Endometrial microvascular endothelial cells (primary cell): ENCODE data around the gene RFTN1. TPM values are rescaled to one million over a fixed set of nuclear protein-coding genes. Genes with fewer than 3 reads are reported as not detected.
"Not testable (repeated sequence)": the region's sequence is repeated elsewhere in the genome, so short reads cannot be mapped to it uniquely, and the experiment has no call there.

ENCODE experiments used
- in situ Hi-C: cut with HindIII; loops from 2 replicates; pipeline ENCODE4 v1.10.0; 2017; ENCODE audit warnings: low sequenced_read_pairs, low pct_unique_long_range_greater_than_20kb; ENCODE audit errors: inconsistent ontology term
- total RNA-seq: library from RNA; depleted of rRNA; stranded (reverse); fragments of >200 nt; gene quantifications from one replicate; pipeline ENCODE4 v1.2.3, GENCODE V29; 2015; ENCODE audit errors: inconsistent ontology term

RFTN1 gene
- total RNA-seq, 1 donor from 2014 or later, result 50.2 TPM

DNA sequence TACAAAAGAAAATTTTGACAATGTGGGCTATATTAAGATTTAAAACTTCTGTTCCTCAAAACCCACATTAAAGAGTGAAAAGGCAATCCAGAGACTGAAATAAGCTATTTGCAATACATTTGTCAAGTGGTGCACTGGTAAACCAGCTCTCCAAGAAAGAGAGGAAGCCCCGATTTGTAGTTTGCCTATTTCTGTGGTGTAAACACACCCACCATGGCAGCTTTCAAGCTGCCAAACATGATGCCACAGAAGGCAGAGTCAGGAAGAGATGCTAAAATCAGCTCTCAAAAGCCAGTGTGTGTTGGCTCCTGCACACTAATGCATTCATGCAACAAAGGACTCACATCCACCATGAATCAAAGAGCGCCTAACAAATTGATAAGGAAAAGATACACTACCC, 17.5 kb downstream of the RFTN1 start:
- in situ Hi-C loops, result no loop called here

DNA sequence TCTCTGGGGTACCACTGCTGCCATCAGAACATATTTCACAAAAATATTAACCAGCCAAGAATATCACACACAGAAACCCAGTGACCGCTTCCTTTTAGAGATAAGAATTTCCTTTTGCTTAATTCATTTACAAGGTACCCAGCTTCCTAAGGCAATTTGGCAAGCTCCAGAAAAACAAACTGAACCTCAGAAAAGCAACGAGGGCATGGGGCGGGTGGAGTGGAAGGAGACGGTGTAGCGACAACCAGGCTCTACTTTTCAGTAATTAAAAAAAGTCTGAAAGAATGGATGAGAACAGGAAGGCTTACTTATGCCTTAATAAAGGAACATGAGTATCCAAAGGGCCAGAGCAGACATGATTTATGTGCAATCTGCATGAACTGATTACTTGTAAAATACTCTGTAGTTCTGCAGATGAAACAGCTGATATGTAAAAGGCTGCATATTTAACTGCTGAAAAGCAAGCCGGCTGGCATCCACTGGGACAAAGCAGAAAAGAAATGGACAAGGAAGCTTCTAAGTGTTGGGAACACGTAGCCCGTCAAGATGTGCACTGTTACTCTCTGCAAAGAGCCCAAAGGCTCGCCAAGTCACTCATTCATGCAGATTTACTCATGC, 18.6 kb downstream of the RFTN1 start:
- in situ Hi-C loops, result no loop called here

DNA sequence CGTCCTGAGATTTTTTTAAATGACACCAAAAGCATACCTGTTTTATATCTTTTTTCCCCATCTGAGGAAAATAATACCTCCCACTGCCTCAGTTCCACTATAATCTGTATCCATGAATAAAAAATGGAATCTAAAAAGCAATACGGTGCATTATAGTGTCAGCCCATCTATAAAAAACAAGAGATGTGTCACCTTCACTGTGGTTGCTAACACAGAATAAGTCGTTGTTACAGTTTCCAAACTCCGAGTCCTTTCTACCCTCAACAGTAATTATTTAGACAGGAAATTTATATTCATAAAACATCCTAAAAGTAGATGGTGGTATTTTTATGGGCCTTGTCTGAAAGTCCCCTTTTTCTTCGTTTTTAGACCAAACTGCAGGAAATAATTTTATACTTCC, 19.4 kb downstream of the RFTN1 start:
- in situ Hi-C loops, result no loop called here

DNA sequence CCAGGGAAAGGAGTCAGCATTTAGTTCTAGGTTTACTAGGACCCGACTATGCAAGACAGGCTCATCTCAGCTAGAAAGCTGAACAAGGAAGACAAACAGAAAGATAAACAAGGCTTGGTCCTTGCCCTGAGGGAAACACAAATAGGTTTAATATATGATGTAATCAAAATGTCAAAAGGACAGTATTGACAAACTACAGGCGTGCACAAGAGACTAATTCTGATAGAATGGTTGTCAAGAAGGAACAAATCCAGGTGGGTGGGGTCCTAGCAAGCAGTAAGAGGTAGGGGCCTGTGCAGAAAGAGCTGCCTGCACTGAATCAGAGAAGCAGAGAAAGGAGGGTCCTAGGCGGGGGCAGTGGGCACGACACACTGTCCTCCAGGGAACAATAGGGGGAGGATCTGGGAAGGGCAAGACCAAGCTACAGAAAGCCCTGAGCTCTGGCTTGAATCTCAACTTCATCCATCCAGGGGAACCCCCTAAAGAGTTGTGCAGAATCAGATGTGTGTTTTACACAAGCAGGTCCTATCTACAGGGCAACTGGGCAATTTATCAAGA, 23.4 kb downstream of the RFTN1 start:
- in situ Hi-C loops, result no loop called here

DNA sequence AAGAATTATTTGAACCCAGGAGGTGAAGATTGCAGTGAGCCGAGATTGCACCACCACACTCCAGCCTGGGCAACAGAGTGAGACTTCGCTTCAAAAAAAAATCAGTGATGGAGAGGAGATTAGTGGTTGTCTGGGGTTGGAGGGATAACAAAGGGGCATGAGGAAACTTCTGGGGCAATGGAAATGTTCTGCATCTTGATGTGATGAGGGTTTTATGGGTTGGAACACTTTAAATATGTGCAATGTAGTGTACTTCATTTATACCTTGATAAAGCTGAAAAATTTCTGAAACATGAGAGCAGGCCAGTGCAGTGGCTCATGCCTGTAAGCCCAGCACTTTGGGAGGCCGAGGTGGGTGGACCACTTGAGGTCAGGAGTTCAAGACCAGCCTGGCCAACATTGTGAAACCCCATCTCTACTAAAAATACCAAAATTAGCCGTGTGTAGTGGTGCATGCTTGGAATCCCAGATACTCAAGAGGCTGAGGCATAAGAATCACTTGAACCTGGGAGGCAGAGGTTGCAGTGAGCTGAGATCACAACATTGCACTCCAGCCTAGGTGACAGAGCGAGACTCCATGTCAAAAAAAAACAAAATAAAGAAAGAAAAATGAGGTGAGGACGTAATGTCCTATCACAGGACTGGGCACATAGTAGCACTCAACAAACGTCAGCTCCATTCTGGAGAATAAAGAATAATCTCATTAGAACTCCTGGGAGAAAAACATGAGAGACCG, 24.0 kb downstream of the RFTN1 start:
- in situ Hi-C loops, result not testable (repeated sequence)

DNA sequence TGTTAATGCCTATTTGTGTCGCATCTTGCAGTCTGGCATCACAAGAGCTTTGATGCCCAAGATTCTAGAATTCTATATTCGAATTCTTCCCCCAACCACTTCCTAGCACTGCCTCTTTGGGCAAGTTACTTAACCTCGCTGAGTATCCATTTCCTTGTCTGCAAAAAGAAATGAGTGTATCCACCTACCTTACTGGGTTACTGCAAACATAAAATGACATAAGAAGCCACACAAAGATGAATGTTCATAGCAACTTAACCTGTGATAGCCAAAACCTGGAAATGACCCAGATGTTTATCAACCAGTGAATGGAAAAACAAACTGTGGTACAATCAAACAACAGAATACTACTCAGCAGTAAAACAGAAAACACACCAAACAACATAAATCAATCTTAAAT, 24.9 kb downstream of the RFTN1 start:
- in situ Hi-C loops, result no loop called here

DNA sequence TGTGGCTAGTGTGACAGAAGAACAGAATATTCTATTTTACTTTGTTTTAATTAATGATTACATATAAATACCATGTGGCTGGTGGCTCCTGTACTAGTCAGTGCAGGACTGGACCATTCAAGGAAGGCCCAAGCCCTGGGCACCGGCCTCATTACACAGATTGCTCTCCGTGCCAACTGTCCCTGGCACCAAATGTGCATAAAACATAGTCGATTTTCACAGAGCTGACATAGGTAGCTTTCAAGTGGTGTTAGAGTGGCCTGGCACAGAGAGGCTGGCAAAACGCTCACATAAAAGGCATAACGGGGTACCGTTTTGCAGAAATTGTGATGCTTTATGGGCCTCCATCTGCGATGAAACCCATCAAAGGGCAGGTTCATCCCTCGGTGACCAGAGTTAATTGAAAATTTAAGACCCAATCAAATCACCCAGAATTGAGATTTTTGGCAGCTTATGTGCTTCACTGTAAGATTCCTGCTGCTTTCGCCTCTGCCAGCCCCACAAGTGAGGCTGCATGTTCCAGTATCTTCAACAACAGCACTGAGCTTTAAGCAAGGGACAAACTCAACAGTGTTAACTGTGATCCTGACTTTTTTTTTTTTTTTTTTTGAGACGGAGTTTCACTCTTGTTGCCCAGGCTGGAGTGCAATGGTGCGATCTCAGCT, 25.9 kb downstream of the RFTN1 start:
- in situ Hi-C loops, result no loop called here

DNA sequence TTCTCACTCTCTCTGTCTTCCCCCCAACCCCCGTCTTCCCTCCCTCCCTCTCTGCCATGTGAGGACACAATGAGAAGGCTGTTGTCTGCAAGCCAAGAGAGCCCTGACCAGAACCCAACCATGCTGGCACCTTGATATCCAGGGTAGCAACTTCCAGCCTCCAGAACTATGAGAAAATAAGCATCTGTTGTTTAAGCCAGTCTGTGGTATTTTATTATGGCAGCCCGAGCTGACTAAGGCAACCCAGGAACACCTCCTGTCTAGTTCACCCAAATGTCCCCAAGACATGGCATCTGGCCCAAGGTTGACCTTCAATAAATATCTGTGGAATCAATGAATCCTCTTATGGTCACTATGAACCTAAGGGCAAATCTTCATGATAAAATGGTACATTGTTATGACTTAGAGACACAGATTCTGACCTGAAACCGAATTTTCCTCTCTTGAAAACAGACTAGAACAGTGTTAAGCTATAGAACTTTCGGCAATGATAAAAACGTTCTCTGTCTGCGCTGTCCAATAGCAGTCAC, 26.5 kb downstream of the RFTN1 start:
- in situ Hi-C loops, result no loop called here

DNA sequence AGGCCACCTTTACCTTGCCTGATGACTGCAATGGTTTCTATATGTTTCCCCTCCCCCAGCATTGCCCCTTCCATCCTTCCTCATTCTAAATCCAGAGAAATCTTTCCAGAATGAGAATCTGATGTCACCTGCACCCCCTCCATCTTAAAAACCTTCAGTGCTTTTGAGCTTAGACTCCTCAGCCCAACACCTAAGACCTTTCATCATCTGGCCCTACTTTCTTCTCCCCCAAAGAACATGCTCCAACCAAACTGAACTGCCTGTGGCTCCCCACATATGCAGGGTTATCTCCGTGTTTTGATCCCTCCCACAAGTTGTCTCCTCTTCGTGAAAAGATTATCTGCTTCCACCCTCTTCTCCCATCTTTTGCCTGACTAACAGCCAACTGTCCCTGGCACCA, 27.3 kb downstream of the RFTN1 start:
- in situ Hi-C loops, result no loop called here

DNA sequence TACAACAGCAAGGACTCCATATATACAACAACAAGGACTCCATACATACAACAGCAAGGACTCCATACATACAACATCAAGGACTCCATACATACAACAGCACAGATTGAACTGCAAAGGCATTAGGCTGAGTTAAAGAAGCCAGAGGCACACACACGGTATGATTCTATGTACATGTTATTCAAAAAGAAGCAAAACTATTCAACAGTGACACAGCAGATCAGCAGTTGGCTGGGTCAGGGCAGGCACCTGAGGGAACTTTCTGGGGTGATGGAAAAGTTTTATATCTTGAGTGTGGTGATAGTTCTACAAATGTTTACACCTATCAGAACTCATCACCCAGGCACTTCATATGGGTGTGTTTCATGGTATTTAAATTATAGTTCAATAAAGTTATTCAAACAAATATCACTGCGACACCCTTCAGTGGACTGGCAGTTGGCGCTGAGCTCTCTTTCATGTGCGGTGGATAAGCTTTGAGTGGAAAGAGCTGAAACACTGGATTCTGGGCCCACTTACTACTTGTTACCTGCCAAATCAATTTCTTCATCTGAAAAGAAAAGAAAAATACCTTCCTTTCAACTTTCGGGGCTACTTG, 28.0 kb downstream of the RFTN1 start:
- in situ Hi-C loops, result no loop called here

DNA sequence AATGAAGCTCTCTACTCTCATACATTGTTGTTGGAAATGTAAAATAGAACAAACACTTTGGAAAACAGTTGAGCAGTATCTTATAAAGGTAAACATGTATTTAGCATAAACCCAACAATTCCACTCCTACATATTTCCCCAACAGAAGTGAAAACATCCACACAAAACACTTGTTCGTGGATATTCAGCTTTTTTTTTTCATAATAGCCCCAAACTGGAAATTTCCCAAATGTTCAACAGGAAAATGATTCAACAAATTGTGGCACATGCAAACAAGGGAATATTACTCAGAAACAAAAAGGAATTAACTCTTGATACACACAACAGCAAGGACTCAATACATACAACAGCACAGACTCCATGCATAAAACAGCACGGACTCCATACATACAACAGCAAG, 28.5 kb downstream of the RFTN1 start:
- in situ Hi-C loops, result no loop called here

DNA sequence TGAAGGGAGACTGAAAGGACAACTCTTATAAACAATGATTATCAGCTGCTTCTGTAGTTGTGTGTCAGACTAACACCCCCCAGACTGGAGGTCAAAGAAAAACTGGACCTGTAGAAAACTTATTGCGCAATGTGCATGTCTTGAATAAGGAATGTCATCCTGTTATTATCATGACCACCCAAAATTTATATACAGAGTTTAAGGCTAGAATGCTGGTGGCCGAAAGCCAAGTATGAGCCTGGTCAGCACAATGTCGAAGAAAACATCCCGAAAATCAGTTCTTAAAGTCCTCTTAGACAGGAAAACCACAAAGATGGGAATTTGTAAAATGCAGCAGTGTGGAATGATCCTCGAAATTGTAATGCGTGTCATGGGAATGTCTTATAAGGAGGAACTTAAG, 29.3 kb downstream of the RFTN1 start:
- in situ Hi-C loops, result no loop called here

DNA sequence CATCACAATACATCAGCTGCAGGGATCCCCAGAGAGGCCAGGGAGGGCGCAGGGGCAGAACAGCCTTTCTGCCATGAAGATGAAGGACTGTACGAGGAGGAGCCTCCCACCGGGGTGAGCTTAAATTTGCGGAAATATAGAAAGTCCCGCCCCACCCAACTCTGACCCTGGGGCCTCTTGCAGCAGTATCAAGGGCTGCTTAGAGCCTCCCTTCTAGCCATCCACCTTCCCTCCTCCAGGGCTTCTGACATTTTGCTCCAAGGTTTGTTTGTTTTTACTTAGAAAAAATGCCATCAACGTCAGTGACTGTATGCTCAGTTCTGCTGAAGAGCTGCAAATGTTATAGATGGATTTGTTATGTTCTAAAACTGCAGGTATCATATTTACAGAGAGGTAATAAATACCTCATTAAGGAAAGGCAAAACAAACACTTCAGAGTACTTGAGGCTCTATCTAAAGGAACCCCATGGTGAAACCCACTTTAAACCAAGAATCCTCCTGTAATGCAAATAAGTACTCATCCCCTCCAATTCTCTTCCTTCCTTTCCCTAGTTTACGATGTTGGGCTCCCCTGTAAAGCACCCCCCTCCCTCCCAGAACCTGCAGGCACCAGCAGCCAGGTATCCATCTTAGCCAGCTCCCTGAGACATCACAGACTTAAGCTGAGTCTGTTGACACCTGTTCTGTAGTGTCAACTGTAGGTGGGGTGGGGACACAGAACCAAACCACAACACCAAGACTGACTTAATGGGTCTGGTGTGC, 30.5 kb downstream of the RFTN1 start:
- in situ Hi-C loops, result no loop called here

DNA sequence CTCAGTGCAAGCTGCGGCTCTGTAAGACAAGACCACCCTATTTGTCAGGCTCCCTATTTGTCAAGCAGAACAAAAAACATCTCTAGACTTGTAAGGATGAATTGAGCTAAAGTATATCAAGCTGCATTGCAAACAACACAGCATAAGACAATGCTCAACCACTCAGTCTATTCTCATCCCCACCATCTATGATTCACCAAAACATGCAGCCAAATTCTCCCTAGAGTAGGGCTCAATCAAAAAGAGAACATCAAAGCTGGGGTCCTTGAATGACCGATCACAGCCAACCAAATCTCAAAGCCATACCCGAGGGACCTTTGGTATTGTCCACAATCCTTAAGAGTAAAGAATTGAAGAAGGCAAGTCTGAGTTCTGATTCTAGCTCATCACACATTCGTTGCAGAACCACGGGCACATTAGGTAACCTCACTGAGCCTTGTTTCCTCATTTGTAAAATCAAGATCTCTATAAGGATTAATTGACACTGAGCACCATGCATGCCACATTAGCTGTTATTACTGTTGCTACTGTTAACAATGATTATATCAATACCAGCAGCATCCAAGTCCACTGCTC, 31.2 kb downstream of the RFTN1 start:
- in situ Hi-C loops, result no loop called here

DNA sequence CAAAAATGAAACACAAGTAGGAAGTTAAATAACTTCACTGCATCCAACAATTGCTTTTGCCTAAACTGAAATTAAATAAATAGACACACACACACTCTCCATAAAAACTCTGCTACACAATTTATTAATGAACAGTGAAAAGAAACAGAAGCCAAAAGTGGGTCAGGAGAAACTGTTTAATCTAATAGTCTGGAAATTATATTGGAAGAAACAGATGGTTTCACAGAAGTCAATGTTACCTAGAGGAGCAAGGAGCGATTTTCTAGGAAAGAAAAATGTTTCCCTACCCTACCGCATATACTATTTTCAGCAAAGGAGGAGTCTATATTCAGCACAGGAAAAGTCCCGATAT, 32.0 kb downstream of the RFTN1 start:
- in situ Hi-C loops, result no loop called here

DNA sequence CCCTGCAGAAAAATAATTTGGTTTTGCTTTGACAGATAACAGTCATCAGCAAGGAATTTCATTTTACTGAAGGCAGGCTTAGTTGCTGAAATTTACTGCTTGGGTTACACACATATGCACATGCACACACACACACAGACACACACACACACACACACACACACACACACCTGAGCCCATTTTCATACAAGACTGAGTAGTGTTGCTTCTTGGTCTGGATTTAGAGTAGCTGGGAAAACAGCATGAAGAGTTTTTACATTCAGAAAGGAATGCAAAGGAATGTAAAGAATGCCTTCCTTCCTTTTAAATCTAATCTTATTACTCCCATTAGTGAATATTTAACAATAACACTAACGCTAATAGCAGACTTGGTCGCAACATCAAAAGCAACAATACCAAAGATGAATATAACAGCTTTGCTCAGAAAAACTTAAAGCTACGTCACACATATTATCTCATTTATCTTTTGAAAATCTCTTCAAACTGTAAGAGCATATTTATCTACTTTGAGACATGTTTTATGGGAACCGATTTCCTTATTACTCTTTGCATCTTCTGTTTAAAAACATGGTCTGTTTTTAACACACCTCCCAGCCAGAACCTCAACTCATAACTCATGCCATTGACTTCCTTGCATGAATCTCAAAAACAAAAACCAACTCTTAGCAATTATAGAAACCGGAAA, 32.5 kb downstream of the RFTN1 start:
- in situ Hi-C loops, result no loop called here

DNA sequence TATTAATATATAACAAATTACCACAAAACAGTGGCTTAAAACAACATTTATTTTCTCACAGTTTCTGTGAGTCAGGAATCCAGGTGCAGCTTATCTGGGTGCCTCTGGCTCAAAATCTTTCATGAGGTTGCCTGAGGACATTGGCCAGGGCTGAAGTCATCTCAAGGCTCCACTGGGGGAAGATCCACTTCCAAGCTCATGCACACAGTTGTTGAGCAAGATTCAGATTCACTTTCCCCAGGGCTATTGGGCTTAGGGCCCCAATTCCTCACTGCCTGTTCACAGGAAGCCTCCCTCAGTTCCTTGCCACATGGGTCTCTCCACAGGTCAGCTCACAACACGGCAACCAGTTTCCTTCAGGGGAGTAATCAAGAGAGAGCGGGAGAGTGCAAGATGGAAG, 35.0 kb downstream of the RFTN1 start:
- in situ Hi-C loops, result no loop called here

DNA sequence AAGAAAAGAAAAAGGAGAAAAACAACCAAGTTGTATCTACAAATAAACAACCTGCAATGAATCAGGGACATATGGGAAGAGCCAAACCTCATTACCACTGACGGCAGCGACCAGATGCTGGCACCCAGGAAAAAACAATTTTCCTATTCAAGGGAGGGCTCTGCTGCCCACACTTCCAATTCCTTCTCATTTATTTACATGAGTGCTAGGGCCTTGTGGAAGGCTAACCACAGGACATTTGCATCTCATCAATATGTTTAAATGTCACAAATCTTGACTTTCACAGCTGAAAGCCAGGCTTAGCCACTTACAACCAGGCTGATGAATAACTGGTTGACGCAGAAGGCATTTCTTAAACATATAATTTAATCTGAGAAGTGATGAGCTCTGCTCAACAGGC, 36.0 kb downstream of the RFTN1 start:
- in situ Hi-C loops, result no loop called here
